Natural killer cell (primary cell): ENCODE data around the gene AP1G1. TPM values are rescaled to one million over a fixed set of nuclear protein-coding genes. Genes with fewer than 3 reads are reported as not detected.

Source experiments
- ATAC-seq, 3 donors: fragments of 150-1000 bp in 2 of 3; fragments of 200-7000 bp in 1 of 3; cut with Tn5 transposase; 1 replicate in 1 of 3; 2 replicates in 2 of 3; pipeline ENCODE4 v1.10.0; 2021; ENCODE audit warnings: mild to moderate bottlenecking in 2 of 3, moderate library complexity in 2 of 3
- DNase-seq, 2 donors: peaks; one replicate each; pipeline versions ENCODE4 v3.0.0 to v3.0.0-alpha.2; 2013 to 2021; ENCODE audit warnings: mixed read lengths in 1 of 2
- H3K27ac ChIP-seq: one replicate; pipeline ENCODE4 v1.5.1; 2013; ENCODE audit warnings: mild to moderate bottlenecking, low read length
- H3K27me3 ChIP-seq: one replicate; pipeline ENCODE4 v1.6.1; 2013; ENCODE audit warnings: low read length; ENCODE audit not compliant: control insufficient read depth, insufficient read depth
- H3K36me3 ChIP-seq: one replicate; pipeline ENCODE4 v1.6.1; 2013; ENCODE audit warnings: low read length; ENCODE audit not compliant: control insufficient read depth, insufficient read depth
- H3K4me1 ChIP-seq: one replicate; pipeline ENCODE4 v1.6.1; 2013; ENCODE audit warnings: low read length; ENCODE audit not compliant: control insufficient read depth, insufficient read depth
- H3K4me3 ChIP-seq: one replicate; pipeline ENCODE4 v1.5.1; 2013; ENCODE audit warnings: low read length
- H3K9me3 ChIP-seq: one replicate; pipeline ENCODE4 v1.6.1; 2013; ENCODE audit warnings: low read length; ENCODE audit not compliant: control insufficient read depth, insufficient read depth
- H3K27ac Mint-ChIP-seq, 2 donors: one replicate each; pipeline ENCODE4 v1.8.0; 2022; ENCODE audit warnings: mild to moderate bottlenecking in 2 of 2, mixed read lengths in 2 of 2, moderate library complexity in 1 of 2
- H3K27me3 Mint-ChIP-seq, 2 donors: one replicate each; pipeline ENCODE4 v1.8.0; 2022; ENCODE audit warnings: low read depth in 2 of 2, mixed read lengths in 2 of 2
- H3K36me3 Mint-ChIP-seq: one replicate; pipeline ENCODE4 v1.8.0; 2022; ENCODE audit warnings: mixed read lengths
- H3K4me1 Mint-ChIP-seq, 2 donors: one replicate each; pipeline ENCODE4 v1.8.0; 2022; ENCODE audit warnings: mixed read lengths in 2 of 2
- H3K4me3 Mint-ChIP-seq: one replicate; pipeline ENCODE4 v1.8.0; 2022; ENCODE audit warnings: mild to moderate bottlenecking, moderate library complexity, mixed read lengths
- H3K9me3 Mint-ChIP-seq, 2 donors: one replicate each; pipeline ENCODE4 v1.8.0; 2022; ENCODE audit warnings: mixed read lengths in 2 of 2
- CTCF ChIP-seq: fragments of 200-600 bp; IDR thresholded peaks from one replicate; pipeline ENCODE4 v1.8.0; 2022; ENCODE audit warnings: antibody characterized with exemption
- WGBS: methylation state at CpG from one replicate; pipeline ENCODE4 v1.1.7; 2013; ENCODE audit warnings: missing lambda C conversion rate; ENCODE audit not compliant: insufficient coverage; 5-methylcytosine and 5-hydroxymethylcytosine counted together
- intact Hi-C: fragments of 100-400 bp; cut with micrococcal nuclease; formaldehyde crosslinking; loops from one replicate; pipeline ENCODE4 v1.14.2; 2022
- total RNA-seq, 4 donors: library from RNA; stranded (reverse); fragments of 120-200 nt in 1 of 4; gene quantifications; one replicate each; pipeline versions ENCODE4 v1.2.3 to v1.2.4, GENCODE V29; 2013 to 2022

The AP1G1 gene
- total RNA-seq, 3 donors from 2014 or later (not counting 1 experiment from before 2014, with no cell fraction given): 176 to 212 (median 188) TPM

- ATAC-seq (no peak), DNase-seq (no peak)
- no peaks in the 10 kb centered on the region for H3K4me1 Mint-ChIP-seq
- intact Hi-C loops: no loop called here
- no peaks in the 10 kb centered on the region for H3K27me3 Mint-ChIP-seq
- Histone ChIP-seq H3K27me3 (no peaks in the 10 kb centered on the region), H3K9me3 (no peaks in the 10 kb centered on the region), H3K4me3 (no peak overlapping the region), H3K4me1 (no peaks in the 10 kb centered on the region), H3K27ac (no peak overlapping the region), H3K36me3 (peaks cover 2% of the 10 kb centered on the region)
- 86% methylated on average over 1 of the region's 3 CpGs for WGBS
- H3K9me3 Mint-ChIP-seq: no peaks in the 10 kb centered on the region
- no peaks in the 10 kb centered on the region for H3K36me3 Mint-ChIP-seq
- H3K4me3 Mint-ChIP-seq: no peak overlapping the region
- no peak overlapping the region for H3K27ac Mint-ChIP-seq
- no peak for TF ChIP-seq CTCF
Observed at GRCh38 chr16:71711789-71712188, 96.8 kb downstream of the AP1G1 start.

GRCh38 chr16:71709229-71709781, 99.3 kb downstream of the AP1G1 start:
- H3K27me3 ChIP-seq: no peaks in the 10 kb centered on the region
- no peaks in the 10 kb centered on the region for H3K4me1 ChIP-seq
- Mint-ChIP-seq H3K27ac (no peak overlapping the region), H3K27me3 (no peaks in the 10 kb centered on the region), H3K4me1 (no peaks in the 10 kb centered on the region), H3K4me3 (no peak overlapping the region), H3K9me3 (no peaks in the 10 kb centered on the region), H3K36me3 (no peaks in the 10 kb centered on the region)
- no peak for DNase-seq
- H3K4me3 ChIP-seq: no peak overlapping the region
- intact Hi-C loops: no loop called here
- H3K36me3 ChIP-seq: peaks cover 2% of the 10 kb centered on the region
- H3K27ac ChIP-seq: no peak overlapping the region
- WGBS: no CpG with 5 or more reads among the region's 2 CpGs
- H3K9me3 ChIP-seq: no peaks in the 10 kb centered on the region
- no peak for TF ChIP-seq CTCF
- ATAC-seq: no peak

- intact Hi-C loops: no loop called here
- Histone ChIP-seq H3K4me1 (no peaks in the 10 kb centered on the region), H3K9me3 (no peaks in the 10 kb centered on the region), H3K4me3 (no peak overlapping the region), H3K27me3 (no peaks in the 10 kb centered on the region), H3K27ac (no peak overlapping the region), H3K36me3 (peaks cover 1% of the 10 kb centered on the region)
- H3K36me3 Mint-ChIP-seq: no peaks in the 10 kb centered on the region
- H3K4me1 Mint-ChIP-seq: no peaks in the 10 kb centered on the region
- H3K27me3 Mint-ChIP-seq: no peaks in the 10 kb centered on the region
- DNase-seq (no peak), ATAC-seq (no peak)
- H3K9me3 Mint-ChIP-seq: no peaks in the 10 kb centered on the region
- H3K27ac Mint-ChIP-seq: no peak overlapping the region
- WGBS: 100% methylated on average over 2 of the region's 2 CpGs
- no peak for TF ChIP-seq CTCF
- H3K4me3 Mint-ChIP-seq: no peak overlapping the region
Observed at GRCh38 chr16:71708696-71709095, 99.9 kb downstream of the AP1G1 start.

- no peak for TF ChIP-seq CTCF
- no peaks in the 10 kb centered on the region for H3K4me1 ChIP-seq
- H3K27ac ChIP-seq: no peak overlapping the region
- no peak for DNase-seq
- Mint-ChIP-seq H3K27me3 (no peaks in the 10 kb centered on the region), H3K36me3 (no peaks in the 10 kb centered on the region), H3K27ac (no peak overlapping the region), H3K9me3 (no peaks in the 10 kb centered on the region), H3K4me3 (no peak overlapping the region), H3K4me1 (no peaks in the 10 kb centered on the region)
- no peak overlapping the region for H3K4me3 ChIP-seq
- ATAC-seq: no peak
- WGBS: over 99% methylated on average over 7 of the region's 7 CpGs
- H3K36me3 ChIP-seq: no peaks in the 10 kb centered on the region
- no peaks in the 10 kb centered on the region for H3K9me3 ChIP-seq
- intact Hi-C loops: no loop called here
- no peaks in the 10 kb centered on the region for H3K27me3 ChIP-seq
Observed at GRCh38 chr16:71707199-71707598, 101.4 kb downstream of the AP1G1 start.
